ENCODE data around the gene TRIM7. TPM values are rescaled to one million over a fixed set of nuclear protein-coding genes. Genes with fewer than 3 reads are reported as not detected.
A peak's percentile ranks its signal among the peaks of the same experiment; 100 is the strongest.
"Not testable (repeated sequence)": the region's sequence is repeated elsewhere in the genome, so short reads cannot be mapped to it uniquely, and the experiment has no call there.

The TRIM7 gene
- total RNA-seq, 1 donor from 2014 or later: 2.8 TPM

DNA sequence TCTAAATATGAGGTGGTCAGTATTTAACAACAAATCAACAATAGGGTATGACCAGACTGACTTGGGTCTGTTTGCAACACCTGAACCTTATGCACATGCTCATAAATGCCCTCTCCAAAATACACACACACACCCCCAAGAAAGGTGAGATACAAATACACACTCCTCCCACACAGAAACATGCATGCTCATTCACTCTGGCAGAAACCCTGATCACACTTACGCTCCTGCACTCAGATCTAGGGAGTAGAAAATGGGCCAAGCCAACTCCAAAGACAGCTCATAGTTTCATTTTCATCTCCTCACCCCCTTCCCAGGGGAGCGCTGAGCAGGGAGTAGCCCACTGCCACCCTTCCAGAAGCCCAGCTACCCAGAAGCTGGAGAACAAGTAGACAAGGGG lies 11.3 kb downstream of the TRIM7 start:
- DNase-seq (ENCODE audit: low read depth): no peak

DNA sequence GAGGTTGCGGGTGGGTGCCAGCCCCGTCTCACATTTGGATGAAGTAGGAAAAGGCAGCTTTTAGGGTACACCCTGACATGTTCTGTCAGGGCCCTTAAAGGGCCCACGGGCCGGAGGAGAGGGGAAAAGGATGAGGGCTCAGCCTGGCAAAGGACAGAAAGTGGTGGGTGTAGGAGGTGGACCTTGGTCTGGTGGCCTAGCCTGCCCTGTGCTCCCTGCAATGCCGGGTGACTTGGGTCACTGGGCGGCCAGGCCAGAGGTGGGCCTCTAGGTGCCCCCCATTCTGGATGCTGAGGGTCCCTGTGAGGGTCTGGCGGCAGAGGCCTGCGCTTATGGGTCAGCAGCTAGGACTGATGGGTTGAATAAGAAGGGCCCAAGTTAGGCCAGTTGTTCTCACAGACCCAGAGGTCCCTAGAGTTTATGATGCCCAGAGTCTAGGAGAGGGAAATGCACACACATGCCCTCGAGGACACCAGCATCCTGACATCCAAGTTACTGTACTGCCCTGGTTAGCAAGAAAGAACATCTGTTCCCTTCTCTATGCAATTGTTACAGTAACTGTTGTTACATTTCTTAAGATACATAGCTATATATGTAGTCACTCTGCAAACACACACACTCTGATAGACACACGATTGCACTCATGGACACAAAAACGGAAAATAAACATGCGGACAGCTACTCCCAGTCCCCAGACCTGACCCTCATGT lies 12.5 kb downstream of the TRIM7 start:
- DNase-seq (ENCODE audit: low read depth): no peak

DNA sequence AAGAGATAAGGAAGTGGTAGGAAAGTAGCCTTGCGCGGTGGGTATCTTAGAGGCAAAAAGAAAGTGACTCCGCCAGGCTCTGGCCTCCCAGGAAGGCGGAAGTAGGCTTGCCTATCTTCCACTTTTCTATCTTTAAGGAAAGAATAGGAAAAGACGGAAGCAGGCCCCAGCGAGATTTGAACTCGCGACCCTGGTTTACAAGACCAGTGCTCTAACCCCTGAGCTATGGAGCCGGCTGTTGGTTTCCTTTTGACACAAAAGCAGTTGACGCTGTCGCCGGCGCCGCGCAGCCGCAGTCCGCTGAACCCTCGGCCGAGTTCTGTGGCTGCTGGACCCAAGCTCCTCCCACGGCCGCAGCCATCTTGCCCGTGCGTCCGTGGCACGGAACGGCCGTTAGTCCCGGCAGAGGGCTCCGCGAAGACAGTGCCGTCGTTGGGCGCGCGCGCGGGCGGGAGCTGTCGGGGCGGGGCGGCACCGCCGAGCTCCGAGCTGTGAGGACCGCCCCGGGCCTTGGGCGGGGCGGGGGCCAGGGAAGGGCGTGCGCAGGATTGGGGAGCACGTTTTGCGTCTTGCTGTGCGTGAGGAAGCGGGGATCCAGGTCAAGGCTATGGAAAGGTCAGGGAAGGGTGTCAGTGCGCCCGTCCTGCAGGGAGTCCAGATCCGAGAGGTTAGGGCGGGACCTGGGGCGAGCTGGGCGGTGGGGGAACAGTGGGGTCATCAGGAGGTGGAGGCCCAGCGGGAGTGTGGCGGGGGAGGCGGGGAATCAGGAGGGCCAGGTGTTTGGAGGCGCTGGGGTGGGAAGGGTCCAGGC lies 13.3 kb downstream of the TRIM7 start:
- DNase-seq (ENCODE audit: low read depth): peak; percentile 80

DNA sequence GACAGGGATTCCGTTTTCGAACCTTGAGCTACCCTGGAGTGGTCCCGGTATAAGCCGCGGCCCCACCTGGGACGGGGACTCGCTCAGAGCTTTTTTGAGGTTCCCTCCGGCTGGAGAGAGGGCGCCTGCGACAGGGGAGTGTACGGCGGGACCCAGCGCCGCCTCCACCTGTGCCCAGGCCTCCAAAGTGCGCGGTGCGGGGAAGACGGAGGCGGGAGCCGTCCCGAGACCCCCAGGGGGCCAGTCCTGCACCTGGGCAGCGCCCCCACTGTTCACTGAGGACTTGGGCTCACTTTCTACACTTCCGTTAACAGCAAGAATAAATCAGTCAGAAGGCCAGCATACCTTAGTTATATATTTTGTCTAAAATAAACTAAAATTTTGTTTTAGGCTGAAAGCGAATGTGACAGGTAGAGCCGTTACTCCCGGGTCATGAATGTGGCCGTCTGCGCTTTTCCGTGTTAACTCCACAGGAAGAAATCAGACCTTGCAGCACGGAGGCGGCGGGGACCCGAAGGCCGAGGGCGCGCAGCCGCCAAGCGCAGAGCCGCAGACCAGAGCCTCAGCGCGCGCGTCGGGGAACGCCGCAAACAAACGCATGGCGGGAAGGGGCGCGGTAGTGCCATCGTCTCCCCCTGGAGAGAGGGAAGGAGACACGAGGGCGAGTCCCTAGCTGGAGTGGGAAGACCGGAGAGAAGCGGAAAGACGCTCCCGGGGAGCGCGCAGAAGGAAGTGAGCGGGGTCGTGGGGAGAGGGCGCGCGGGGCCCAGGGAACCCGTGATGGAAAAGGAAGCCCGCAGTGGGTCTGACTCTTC lies 14.1 kb downstream of the TRIM7 start:
- no peak for DNase-seq (ENCODE audit: low read depth)

DNA sequence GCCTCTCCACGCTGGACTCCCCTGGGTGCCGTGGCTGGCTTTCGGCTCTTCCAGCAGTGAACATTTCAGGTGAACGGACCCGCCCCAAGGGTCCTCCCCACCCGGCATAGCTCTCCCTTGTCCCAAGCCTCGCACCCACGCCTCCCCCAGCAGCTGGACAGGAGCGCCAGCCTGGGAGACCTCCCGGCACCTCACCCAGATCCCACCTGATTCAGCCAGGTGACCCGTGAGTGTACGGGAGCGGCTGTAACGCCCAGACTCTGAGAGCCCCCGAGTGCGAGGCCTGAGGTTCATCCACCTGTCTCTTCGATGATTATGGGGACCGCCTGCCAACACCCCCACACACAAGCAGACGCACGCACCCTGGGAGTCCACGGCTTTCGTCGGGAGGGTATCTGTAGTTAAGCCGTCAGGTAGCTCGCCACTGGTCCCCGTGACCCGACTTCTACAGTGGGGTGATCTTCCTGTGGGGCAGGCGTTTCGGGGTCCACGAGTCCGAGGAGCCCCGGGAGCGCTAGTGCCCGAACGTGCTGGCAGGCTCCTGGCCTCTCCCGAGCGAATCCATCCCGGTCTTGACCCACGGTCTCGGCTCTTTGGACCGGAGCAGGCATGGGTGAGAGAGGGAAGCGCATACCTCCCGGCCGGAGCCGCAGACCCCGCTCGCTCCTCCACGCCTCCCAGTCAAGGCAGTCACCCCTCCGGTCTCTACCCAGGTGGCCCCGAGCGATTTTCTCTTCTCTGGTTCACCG lies 14.9 kb downstream of the TRIM7 start:
- no peak for DNase-seq (ENCODE audit: low read depth)

DNA sequence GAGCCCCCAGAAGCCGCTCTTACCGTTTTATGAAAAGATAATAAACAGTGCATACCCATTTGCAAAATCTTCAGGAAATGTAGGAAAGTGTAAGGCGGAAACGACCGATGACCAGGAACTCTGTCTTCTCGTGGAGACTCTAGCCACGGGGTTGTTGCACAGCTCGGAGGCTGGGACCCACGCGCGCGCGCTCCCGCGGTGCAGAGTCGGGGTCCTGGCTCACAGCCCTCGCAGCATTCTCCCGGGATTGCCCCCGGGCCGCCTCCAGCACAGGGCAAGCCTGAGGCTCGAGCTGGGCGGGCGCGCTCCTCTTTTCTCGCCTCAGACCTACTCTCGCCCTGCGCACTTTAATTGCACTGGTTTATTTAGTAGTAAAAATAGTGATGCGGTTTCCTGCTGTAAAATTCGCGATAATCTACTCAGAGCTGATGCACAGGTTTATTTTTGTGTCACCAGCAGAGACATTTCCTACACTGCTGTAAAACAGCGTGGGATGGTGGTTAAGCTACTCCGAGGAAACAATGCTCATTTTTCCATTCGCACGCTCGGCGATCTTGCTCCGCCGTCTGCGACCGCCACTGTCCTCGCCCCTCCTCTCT lies 15.5 kb downstream of the TRIM7 start:
- DNase-seq (ENCODE audit: low read depth): no peak

DNA sequence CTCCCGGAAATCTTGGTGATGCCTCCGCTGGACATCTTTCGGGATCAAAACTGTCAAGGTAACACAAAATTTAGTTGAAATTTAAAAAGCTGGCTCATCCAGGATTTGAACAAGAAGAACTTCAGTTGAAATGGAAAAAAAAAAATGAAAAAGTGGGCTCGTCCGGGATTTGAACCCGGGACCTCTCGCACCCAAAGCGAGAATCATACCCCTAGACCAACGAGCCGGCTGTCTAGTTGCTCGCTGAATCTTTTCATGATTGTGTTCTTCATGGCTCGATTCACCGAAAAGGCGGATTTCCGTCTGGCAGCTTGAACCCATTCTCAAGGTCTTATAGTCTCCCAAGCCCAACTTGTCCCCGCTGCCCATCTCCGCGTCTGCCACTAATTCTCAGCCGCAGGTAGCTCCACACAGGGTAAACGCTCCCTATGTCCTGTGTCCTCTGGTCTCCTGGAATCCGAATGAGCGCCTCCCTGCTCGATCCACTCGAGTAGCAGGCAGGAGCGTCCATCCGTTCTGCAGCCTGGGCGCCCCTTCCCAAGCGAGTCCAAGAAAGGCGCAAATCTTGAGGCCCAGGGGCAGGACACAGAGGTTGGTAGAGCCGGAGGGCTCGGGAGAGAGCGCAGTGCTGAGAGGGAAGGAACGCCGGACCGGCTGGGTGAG lies 16.2 kb downstream of the TRIM7 start:
- peak; percentile 60 for DNase-seq (ENCODE audit: low read depth)

DNA sequence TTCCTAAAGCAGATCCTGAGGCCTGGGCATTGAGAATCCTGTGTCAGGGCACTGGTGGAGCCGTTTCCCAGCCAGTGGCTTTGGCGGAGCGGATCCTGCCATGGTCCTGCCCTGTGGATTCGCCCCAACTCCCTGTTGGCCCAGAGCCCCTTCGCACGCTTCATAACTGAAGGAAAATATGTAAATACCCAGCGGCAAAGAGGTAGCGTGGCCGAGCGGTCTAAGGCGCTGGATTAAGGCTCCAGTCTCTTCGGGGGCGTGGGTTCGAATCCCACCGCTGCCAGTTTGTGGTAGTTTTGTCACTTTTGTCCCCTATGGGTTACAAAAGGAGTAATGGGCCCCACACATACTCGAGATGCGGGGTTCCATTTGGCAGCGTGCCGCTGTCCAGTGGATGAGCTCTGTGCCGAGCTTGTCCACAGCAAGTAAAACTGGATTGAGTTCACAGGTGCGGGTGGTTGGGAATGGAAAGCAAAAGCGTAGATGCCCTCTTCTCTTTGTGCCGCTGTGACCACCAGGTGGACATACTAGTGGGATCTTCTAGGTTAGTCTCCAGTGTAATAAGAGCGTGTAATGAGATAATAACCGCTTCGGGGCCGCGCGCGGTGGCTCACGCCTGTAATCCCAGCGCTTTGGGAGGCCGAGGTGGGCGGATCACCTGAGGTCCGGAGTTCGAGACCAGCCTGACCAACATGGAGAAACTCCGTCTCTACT lies 17.3 kb downstream of the TRIM7 start:
- DNase-seq (ENCODE audit: low read depth): peak; percentile 51

DNA sequence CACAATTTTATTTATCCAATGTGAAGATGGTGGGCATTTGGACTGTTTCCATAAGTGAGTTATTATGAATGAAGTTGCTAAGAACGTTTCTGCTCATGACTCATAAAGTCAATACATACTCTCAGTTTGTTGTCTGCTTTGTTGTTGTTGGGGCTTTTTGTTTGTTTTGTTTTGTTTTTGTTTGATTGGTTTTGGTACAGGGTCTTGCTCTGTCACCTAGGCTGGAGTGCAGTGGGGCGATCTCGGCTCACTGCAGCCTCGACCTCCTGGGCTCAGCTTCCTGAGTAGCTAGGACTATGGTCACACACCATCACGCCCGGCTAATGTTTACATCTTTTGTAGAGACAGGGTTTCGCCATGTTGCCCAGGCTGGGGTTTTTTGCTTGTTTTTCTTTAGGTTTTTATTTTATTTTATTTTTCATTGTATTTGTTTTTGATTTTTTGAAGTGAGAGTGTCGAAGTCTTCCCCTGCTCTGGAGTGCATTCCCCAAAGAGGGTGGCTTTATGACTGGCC lies 18.0 kb downstream of the TRIM7 start:
- DNase-seq (ENCODE audit: low read depth): no peak

DNA sequence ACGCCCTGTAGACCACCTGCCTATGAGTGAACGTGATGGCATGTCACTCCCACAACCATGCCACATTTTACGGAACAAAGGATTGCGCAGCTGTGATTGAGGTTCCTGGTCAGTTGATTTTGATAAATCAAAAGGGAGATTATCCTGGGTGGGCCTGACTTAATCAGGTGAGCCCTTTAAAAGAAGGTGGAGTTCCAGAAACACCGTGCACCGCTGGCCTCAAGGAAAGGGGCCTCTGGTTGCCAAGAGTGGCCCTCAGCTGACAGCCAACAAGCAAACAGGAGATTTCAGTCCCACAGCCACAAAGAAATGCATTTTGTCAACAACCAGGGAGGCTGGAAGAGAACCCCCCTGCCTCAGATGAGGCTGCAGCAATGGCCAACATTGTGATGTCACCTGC lies 19.0 kb downstream of the TRIM7 start:
- no peak for DNase-seq (ENCODE audit: low read depth)

DNA sequence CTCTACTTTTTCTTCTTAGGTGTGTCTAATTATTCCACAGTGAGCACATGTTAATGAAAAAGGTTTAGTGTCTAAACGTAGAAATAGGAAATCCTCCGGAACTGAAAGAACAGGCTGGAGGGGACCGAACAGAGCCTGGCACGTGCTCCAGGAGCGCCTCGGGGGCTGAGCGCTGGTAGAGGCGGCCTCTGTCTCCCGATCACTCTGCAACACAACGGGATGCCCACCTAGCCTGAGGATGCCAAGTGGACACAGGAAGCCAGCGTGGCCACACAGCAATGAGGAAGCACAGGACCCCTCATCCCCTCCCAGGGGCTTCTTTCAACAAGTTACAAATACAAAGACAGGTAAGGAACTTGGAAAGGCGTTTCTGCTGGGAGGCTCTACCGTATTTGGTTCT lies 19.4 kb downstream of the TRIM7 start:
- no peak for DNase-seq (ENCODE audit: low read depth)

DNA sequence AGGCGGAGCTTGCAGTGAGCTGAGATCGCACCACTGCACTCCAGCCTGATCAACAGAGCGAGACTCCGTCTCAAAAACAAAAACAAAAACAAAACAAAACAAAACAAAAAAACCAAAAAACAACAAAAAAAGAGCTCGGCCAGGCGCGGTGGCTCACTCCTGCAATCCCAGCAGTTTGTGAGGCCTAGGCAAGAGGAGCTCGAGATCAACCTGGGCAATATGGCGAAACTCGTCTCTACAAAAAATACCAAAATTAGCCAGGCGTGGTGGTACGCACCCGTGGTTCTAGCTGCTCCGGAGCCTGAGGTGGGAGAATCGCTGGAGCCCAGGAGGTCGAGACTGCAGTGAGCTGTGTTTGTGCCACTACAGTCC lies 20.2 kb downstream of the TRIM7 start:
- no peak for DNase-seq (ENCODE audit: low read depth)

DNA sequence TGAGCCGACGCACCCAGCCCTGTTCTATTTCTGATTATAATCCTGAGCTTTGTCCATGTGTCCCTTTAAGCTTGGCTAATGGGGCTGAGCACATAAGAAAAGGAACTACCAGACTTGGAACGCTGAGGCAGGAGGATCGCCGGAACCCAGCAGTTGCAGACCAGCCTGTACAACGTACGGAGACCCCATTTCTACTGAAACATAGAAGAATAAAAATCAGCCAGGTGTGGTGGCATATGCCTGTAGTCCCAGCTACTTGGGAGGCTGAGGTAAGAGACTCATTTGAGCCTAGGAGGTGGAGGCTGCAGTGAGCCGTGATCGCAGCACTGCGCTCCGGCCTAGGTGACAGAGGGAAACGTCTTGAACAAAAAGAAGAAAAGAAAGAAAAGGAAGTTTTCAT lies 22.3 kb downstream of the TRIM7 start:
- DNase-seq (ENCODE audit: low read depth): no peak

DNA sequence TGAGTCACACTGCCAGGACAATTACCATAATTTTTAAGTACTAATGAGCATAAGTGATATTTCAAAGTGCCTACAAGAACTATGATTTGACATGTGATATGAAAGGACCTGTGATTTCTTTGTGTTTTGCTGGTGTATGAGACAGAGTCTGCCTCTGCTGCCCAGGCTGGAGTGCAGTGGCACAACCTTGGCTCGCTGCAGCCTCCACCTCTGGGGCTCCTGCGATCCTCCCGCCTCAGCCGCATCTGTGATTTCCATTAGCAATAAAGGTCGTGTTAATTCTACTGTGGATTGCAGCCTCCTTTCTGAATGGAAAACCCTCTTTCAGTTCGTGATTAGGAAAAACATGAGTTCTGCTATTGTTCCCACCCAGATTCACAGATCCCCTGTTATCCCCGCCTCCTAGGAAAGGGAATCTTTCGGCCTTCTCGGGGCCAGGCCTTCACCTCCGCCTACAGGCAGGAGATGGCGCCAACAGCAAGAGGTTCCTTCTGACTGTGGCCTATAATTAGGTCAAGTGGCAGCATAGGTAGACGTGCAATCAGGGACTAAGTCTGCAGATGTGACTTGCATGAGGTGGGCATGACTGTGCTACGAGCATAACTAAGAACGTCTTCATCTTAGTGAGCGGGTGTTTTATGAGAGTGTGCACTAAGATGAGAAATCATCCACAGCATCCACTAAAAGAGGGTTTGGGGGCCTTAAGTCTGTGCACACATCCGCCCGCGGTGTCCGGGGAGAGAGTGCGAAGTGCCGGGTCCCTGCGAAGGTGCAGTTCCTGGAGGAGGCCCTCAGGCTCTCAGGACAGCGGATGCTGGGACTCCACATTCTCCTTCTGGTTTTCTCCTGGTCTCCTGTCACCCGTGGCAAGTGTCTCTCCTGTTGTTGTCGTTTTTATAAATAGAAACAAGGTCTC lies 23.1 kb downstream of the TRIM7 start:
- DNase-seq (ENCODE audit: low read depth): peak; percentile 66

DNA sequence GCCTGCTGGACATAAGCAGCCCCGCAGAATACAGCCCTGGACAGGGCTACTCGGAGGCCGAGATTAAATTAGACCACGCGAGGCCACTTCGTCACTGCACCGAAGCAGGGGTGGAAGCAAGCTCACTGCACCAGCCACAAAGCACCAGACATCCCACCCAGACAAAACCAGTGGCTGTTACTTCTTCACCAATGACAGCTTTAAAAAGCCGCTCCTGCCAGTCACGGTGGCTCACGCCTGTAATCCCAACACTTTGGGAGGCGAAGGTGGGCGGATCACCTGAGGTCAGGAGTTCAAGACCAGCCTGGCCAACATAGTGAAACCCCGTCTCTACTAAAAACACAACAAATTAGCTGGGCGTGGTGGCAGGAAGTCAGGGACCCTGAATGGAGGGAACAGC lies 27.4 kb downstream of the TRIM7 start:
- DNase-seq (ENCODE audit: low read depth): not testable (repeated sequence)

DNA sequence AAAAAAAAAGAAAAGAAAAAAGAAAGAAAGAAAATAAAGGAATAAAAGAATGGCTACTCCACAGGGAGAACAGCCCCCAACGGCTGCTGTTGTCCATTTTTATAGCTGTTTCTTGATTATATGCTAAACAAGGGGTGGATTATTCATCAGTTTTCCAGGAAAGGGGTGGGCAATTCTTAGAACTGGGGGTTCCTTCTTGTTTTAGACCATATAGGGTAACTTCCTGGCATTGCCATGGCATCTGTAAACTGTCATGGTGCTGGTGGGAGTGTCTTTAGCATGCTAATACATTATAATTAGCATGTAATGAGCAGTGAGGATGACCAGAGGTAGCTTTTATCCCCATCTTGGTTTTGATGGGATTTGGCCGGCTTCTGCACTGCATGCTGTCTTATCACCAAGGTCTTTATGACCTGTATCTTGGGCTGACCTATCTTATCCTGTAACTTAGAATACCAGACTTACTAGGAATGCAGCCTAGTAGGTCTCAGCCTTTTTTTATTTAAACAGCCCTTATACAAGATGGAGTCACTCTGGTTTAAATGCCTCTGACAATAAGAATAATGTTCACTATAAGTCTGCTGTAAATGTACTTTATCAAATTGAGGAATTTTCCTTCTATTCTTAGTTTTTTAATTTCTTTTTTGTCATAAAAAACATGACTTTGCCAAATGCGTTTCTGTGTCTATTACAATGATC lies 28.6 kb downstream of the TRIM7 start:
- no peak for DNase-seq (ENCODE audit: low read depth)

DNA sequence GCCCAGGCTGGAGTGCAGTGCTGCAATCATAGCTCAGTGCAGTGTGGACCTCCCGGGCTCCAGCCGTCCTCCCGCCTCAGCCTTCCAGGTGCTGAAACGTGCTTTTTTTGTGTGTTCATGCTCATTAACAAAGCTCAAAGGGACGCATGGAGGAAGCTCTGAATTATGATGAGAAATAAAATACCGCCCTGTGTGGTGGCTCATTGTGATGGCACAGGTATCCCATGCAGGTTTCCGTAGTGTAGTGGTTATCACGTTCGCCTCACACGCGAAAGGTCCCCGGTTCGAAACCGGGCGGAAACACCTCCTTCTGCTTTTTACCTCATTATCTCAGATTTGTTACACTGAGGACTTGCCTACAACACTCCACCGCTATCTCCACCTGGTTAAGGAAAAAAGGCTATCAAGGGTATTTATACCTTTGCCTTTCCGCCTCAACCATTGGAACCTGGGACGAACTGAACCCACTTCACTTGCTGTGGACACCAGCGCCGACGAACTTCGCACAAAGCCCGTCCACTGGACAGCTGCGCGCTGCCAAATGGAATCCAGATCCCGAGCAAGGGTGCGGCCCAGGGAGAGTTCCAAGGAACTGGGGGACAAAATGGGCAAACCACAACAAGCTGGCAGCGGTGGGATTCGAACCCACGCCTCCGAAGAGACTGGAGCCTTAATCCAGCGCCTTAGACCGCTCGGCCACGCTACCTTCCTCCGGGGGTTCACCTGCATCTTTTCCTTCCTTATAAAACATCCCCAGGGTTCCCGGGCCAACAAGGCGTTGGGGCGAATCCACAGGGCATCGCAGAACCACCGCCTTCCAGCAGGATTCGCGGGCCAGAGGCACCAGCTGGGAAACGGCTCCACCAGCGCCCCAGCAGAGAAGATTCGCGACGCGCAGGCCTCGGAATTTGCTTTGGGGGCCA lies 31.3 kb downstream of the TRIM7 start:
- DNase-seq (ENCODE audit: low read depth): peak; percentile 38
